Panc1 (cell line): ENCODE results near the gene ATP9A. TPM values are rescaled to one million over a fixed set of nuclear protein-coding genes. Genes with fewer than 3 reads are reported as not detected.

Experiments used
- ATAC-seq: fragments of 200-7000 bp; cut with Tn5 transposase; 2 replicates; pipeline ENCODE4 v1.9.1; 2020; ENCODE audit warnings: mild to moderate bottlenecking, moderate library complexity
- BruUV-seq: library from RNA; stranded (reverse); fragments of 400-500 nt; replicated peaks from 2 replicates; lab custom pipeline; 2021; lab: Mats Ljungman, UMichigan
- CTCF ChIA-PET: fragments of 300-600 bp; sonication (Branson Sonifier 250); formaldehyde crosslinking; loops from one replicate; lab custom pipeline; 2022; ENCODE audit warnings: antibody characterized with exemption; lab: Charles Lee
- POLR2A ChIA-PET: fragments of 300-600 bp; sonication (Branson Sonifier 250); formaldehyde crosslinking; loops from one replicate; lab custom pipeline; 2022; ENCODE audit warnings: antibody characterized with exemption; lab: Charles Lee
- DNase-seq: peaks from one replicate; pipeline ENCODE4 v3.0.0-alpha.2; 2010; ENCODE audit warnings: low read depth, low spot score
- H3K27ac ChIP-seq: 2 replicates; pipeline ENCODE4 v1.5.1; 2011; ENCODE audit warnings: mild to moderate bottlenecking, low read length, inconsistent platforms
- H3K27me3 ChIP-seq: fragments of 200-500 bp; sonication (Bioruptor generic); 2 replicates; pipeline ENCODE4 v1.6.0; 2014; ENCODE audit warnings: low read length, inconsistent platforms; ENCODE audit not compliant: control insufficient read depth, insufficient read depth
- H3K36me3 ChIP-seq: fragments of 200-500 bp; sonication (Bioruptor generic); 2 replicates; pipeline ENCODE4 v1.5.1; 2014; ENCODE audit warnings: inconsistent platforms, mild to moderate bottlenecking, low read length, moderate library complexity; ENCODE audit not compliant: control insufficient read depth, insufficient read depth
- H3K4me1 ChIP-seq: 2 replicates; pipeline ENCODE4 v1.5.1; 2011; ENCODE audit warnings: inconsistent platforms, mild to moderate bottlenecking, low read length, moderate library complexity; ENCODE audit not compliant: control insufficient read depth, insufficient read depth
- H3K4me3 ChIP-seq, 2 experiments: 2 replicates each; pipeline ENCODE4 v1.5.1; 2011 to 2012; ENCODE audit warnings: low read depth in 2 of 2, low read length in 2 of 2, mild to moderate bottlenecking in 2 of 2, inconsistent platforms in 1 of 2, moderate library complexity in 1 of 2
- H3K9me3 ChIP-seq: fragments of 200-500 bp; sonication (Bioruptor generic); 2 replicates; pipeline ENCODE4 v1.5.1; 2014; ENCODE audit warnings: low read depth, mild to moderate bottlenecking, inconsistent platforms, low read length, moderate library complexity; ENCODE audit not compliant: control insufficient read depth, insufficient read depth
- POLR2AphosphoS5 ChIP-seq: IDR thresholded peaks from 2 replicates; pipeline ENCODE4 v1.6.1; 2012; ENCODE audit warnings: mild to moderate bottlenecking, low read depth, low read length, moderate library complexity
- SIN3A ChIP-seq: IDR thresholded peaks from 2 replicates; pipeline ENCODE4 v1.6.1; 2012; ENCODE audit warnings: low read depth, mild to moderate bottlenecking, low read length, moderate library complexity, borderline replicate concordance; ENCODE audit not compliant: insufficient read depth
- TCF7L2 ChIP-seq: IDR thresholded peaks from 2 replicates; pipeline ENCODE4 v1.6.1; 2011; ENCODE audit warnings: mild to moderate bottlenecking, low read depth, low read length, inconsistent platforms
- in situ Hi-C: cut with HindIII; loops from 2 replicates; pipeline ENCODE4 v1.10.0; 2016; ENCODE audit warnings: low sequenced_read_pairs, low pct_unique_long_range_greater_than_20kb
- intact Hi-C: fragments of 100-400 bp; cut with micrococcal nuclease; formaldehyde crosslinking; loops from one replicate; pipeline ENCODE4 v1.10.0; 2022; ENCODE audit not compliant: unreplicated experiment
- total RNA-seq: library from RNA; stranded (reverse); gene quantifications from one replicate; pipeline ENCODE4 v1.2.1, GENCODE V29; 2021; ENCODE audit not compliant: unreplicated experiment
- TF ChIP-seq, protein P1 (sequence below), 2 experiments: IDR thresholded peaks; 2 replicates each; pipeline ENCODE4 v1.6.1; 2011 to 2012; ENCODE audit warnings: low read depth in 2 of 2, control low read depth in 1 of 2, low read length in 1 of 2, mild to moderate bottlenecking in 1 of 2, moderate library complexity in 1 of 2; ENCODE audit not compliant: insufficient read depth in 1 of 2
- TF ChIP-seq, protein P2 (sequence below): fragments of 450-650 bp; IDR thresholded peaks from 2 replicates; pipeline ENCODE4 v1.5.1; 2017; ENCODE audit warnings: mild to moderate bottlenecking

Gene ATP9A
- total RNA-seq, 1 experiment from 2014 or later: 8.7 TPM

- ATAC-seq (no peak), DNase-seq (no peak)
- no peak overlapping the region for H3K27ac ChIP-seq
- TF ChIP-seq SIN3A (no peak), POLR2AphosphoS5 (no peak), TCF7L2 (no peak)
- TF ChIP-seq, protein P1, sequence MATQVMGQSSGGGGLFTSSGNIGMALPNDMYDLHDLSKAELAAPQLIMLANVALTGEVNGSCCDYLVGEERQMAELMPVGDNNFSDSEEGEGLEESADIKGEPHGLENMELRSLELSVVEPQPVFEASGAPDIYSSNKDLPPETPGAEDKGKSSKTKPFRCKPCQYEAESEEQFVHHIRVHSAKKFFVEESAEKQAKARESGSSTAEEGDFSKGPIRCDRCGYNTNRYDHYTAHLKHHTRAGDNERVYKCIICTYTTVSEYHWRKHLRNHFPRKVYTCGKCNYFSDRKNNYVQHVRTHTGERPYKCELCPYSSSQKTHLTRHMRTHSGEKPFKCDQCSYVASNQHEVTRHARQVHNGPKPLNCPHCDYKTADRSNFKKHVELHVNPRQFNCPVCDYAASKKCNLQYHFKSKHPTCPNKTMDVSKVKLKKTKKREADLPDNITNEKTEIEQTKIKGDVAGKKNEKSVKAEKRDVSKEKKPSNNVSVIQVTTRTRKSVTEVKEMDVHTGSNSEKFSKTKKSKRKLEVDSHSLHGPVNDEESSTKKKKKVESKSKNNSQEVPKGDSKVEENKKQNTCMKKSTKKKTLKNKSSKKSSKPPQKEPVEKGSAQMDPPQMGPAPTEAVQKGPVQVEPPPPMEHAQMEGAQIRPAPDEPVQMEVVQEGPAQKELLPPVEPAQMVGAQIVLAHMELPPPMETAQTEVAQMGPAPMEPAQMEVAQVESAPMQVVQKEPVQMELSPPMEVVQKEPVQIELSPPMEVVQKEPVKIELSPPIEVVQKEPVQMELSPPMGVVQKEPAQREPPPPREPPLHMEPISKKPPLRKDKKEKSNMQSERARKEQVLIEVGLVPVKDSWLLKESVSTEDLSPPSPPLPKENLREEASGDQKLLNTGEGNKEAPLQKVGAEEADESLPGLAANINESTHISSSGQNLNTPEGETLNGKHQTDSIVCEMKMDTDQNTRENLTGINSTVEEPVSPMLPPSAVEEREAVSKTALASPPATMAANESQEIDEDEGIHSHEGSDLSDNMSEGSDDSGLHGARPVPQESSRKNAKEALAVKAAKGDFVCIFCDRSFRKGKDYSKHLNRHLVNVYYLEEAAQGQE (IDR thresholded peaks at IDR 0.05; ENCODE audit: insufficient read depth in 1 of 2, low read depth in 2 of 2, low read length in 1 of 2): no peak
- TF ChIP-seq, protein P2, sequence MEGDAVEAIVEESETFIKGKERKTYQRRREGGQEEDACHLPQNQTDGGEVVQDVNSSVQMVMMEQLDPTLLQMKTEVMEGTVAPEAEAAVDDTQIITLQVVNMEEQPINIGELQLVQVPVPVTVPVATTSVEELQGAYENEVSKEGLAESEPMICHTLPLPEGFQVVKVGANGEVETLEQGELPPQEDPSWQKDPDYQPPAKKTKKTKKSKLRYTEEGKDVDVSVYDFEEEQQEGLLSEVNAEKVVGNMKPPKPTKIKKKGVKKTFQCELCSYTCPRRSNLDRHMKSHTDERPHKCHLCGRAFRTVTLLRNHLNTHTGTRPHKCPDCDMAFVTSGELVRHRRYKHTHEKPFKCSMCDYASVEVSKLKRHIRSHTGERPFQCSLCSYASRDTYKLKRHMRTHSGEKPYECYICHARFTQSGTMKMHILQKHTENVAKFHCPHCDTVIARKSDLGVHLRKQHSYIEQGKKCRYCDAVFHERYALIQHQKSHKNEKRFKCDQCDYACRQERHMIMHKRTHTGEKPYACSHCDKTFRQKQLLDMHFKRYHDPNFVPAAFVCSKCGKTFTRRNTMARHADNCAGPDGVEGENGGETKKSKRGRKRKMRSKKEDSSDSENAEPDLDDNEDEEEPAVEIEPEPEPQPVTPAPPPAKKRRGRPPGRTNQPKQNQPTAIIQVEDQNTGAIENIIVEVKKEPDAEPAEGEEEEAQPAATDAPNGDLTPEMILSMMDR: no peak
- POLR2A ChIA-PET: no interaction called here
- in situ Hi-C loops: no loop called here
- CTCF ChIA-PET: interaction anchor here (0.6 kb wide), 2 partner anchors 257 to 1756 kb away, joined by 3 read pairs; no protein-coding TSS in a partner anchor
- no peaks in the 10 kb centered on the region for H3K36me3 ChIP-seq
- peaks cover 8% of the 10 kb centered on the region for H3K4me1 ChIP-seq
- intact Hi-C loops: no loop called here
- no peaks in the 10 kb centered on the region for H3K9me3 ChIP-seq
- no TSS peak for BruUV-seq
- no peak overlapping the region for H3K4me3 ChIP-seq
- no peaks in the 10 kb centered on the region for H3K27me3 ChIP-seq
Measured at GRCh38 chr20:51643390-51643789, 124.8 kb downstream of the ATP9A start.

DNA sequence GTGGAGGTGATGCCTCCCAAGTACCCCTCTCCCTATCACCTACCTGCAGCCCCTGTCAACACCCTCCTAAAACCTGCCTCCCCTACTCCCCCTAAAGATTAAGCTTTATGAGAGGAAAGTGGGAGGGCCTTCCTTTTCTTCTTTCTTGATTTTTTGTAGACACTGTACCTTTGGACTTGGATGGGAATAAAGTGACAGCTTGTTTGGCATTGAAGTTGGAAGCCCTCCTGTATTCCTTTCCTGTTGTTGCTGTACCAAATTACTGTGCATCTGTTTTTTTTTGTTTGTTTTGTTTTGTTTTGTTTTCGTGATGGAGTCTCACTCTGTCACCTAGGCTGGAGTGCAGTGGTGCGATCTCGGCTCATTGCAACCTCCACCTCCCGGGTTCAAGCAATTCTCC is 126.3 kb downstream of the ATP9A start:
- POLR2A ChIA-PET: no interaction called here
- H3K27me3 ChIP-seq: no peaks in the 10 kb centered on the region
- intact Hi-C loops (no loop called here), in situ Hi-C loops (no loop called here)
- no peaks in the 10 kb centered on the region for H3K9me3 ChIP-seq
- no peaks in the 10 kb centered on the region for H3K36me3 ChIP-seq
- no peak overlapping the region for H3K27ac ChIP-seq
- H3K4me1 ChIP-seq: peaks cover 8% of the 10 kb centered on the region
- TF ChIP-seq SIN3A (no peak), TCF7L2 (no peak)
- TF ChIP-seq, protein P2: no peak
- no peak overlapping the region for H3K4me3 ChIP-seq
- BruUV-seq: no TSS peak
- no peak for ATAC-seq
- no peak for DNase-seq
- CTCF ChIA-PET: no interaction called here
